Body of pancreas (tissue), 4 donors: Measurements from ENCODE around the gene CA12.

Source experiments
- CTCF ChIP-seq, 7 experiments: fragments of 450-650 bp in 4 of 7; fragments of 200-600 bp in 3 of 7; sonication (generic) in 3 of 7; IDR thresholded peaks; one replicate each; pipeline ENCODE4 v1.5.1; 2016 to 2019; ENCODE audit warnings: antibody characterized with exemption in 7 of 7
- POLR2A ChIP-seq, 3 donors: fragments of 450-650 bp; IDR thresholded peaks; one replicate each; pipeline ENCODE4 v1.6.1; 2016; ENCODE audit warnings: antibody characterized with exemption in 3 of 3, mild to moderate bottlenecking in 2 of 3

GRCh38 chr15:63352808-63353207 lies 28.8 kb downstream of the CA12 start:
- TF ChIP-seq CTCF (IDR thresholded peaks at IDR 0.05) = no peak
- no peak for TF ChIP-seq POLR2A (IDR thresholded peaks at IDR 0.05)
